CD4-positive, alpha-beta T cell (primary cell): ENCODE measurements around the gene RNF144B. TPM values are rescaled to one million over a fixed set of nuclear protein-coding genes. Genes with fewer than 3 reads are reported as not detected.

ENCODE experiments used
- ATAC-seq: fragments of 200-7000 bp; cut with Tn5 transposase; one replicate; pipeline ENCODE4 v1.10.0; 2022; ENCODE audit warnings: mild to moderate bottlenecking; ENCODE audit not compliant: poor library complexity
- CTCF ChIA-PET: fragments of 350-600 bp; sonication (Branson Sonifier 250); formaldehyde crosslinking; loops from one replicate; lab custom pipeline; 2021; ENCODE audit warnings: antibody characterized with exemption, inconsistent platforms; lab: Charles Lee
- POLR2A ChIA-PET: fragments of 350-600 bp; sonication (Branson Sonifier 250); formaldehyde crosslinking; loops from one replicate; lab custom pipeline; 2021; ENCODE audit warnings: antibody characterized with exemption, inconsistent platforms; lab: Charles Lee
- DNase-seq, 14 experiments: peaks; one replicate each; pipeline ENCODE4 v3.0.0-alpha.2; 2013 to 2020; ENCODE audit warnings: mixed read lengths in 2 of 14
- H3K27ac ChIP-seq, 2 donors: one replicate each; pipeline versions ENCODE4 v1.5.1 to v1.7.0; 2013; ENCODE audit warnings: low read length in 2 of 2, low read depth in 1 of 2, mild to moderate bottlenecking in 1 of 2
- H3K27me3 ChIP-seq, 2 experiments: 1 replicate in 1 of 2; 2 replicates in 1 of 2; pipeline versions ENCODE4 v1.6.1 to v1.7.0; 2013; ENCODE audit warnings: low read length in 2 of 2, control low read depth in 1 of 2, mild to moderate bottlenecking in 1 of 2, moderate library complexity in 1 of 2; ENCODE audit not compliant: insufficient read depth in 2 of 2, control insufficient read depth in 1 of 2
- H3K36me3 ChIP-seq: one replicate; pipeline ENCODE4 v1.6.1; 2013; ENCODE audit warnings: low read length, control low read depth; ENCODE audit not compliant: insufficient read depth
- H3K4me1 ChIP-seq: one replicate; pipeline ENCODE4 v1.6.1; 2013; ENCODE audit warnings: low read length, control low read depth; ENCODE audit not compliant: insufficient read depth
- H3K4me3 ChIP-seq: one replicate; pipeline ENCODE4 v1.5.1; 2013; ENCODE audit warnings: mild to moderate bottlenecking, low read length, moderate library complexity
- H3K9me3 ChIP-seq, 2 experiments: 1 replicate in 1 of 2; 2 replicates in 1 of 2; pipeline versions ENCODE4 v1.6.1 to v1.7.0; 2013; ENCODE audit warnings: low read length in 2 of 2, mild to moderate bottlenecking in 2 of 2, control low read depth in 1 of 2, moderate library complexity in 1 of 2; ENCODE audit not compliant: control insufficient read depth in 1 of 2, insufficient read depth in 1 of 2
- H3K27ac Mint-ChIP-seq: one replicate; pipeline ENCODE4 v1.8.0; 2020; ENCODE audit warnings: mixed read lengths
- H3K27me3 Mint-ChIP-seq: one replicate; pipeline ENCODE4 v1.8.0; 2021; ENCODE audit warnings: mixed read lengths
- H3K36me3 Mint-ChIP-seq: one replicate; pipeline ENCODE4 v1.8.0; 2021; ENCODE audit warnings: low read depth, mixed read lengths
- H3K4me1 Mint-ChIP-seq: one replicate; pipeline ENCODE4 v1.8.0; 2021; ENCODE audit warnings: low read depth, mixed read lengths
- H3K4me3 Mint-ChIP-seq: one replicate; pipeline ENCODE4 v1.8.0; 2020; ENCODE audit warnings: mild to moderate bottlenecking, mixed read lengths
- H3K9me3 Mint-ChIP-seq: one replicate; pipeline ENCODE4 v1.8.0; 2020; ENCODE audit warnings: mixed read lengths
- CTCF ChIP-seq: fragments of 200-600 bp; IDR thresholded peaks from one replicate; pipeline ENCODE4 v1.8.0; 2022; ENCODE audit warnings: antibody characterized with exemption, mild to moderate bottlenecking
- intact Hi-C, 2 experiments: fragments of 100-400 bp; cut with DNase I in 1 of 2; cut with micrococcal nuclease in 1 of 2; formaldehyde crosslinking; loops; one replicate each; pipeline versions ENCODE4 v1.15.1 to v1.9.0; 2023 to 2025; cut with DNase I, micrococcal nuclease
- total RNA-seq, 174 experiments: library from RNA in 2 of 174; stranded (reverse) in 2 of 174; gene quantifications; one replicate each; pipeline ENCODE4 v1.2.3 and lab custom pipeline; 2021 to 2026

The RNF144B gene
- total RNA-seq, 2 experiments from 2014 or later: 2.3 to 3.5 TPM

DNA sequence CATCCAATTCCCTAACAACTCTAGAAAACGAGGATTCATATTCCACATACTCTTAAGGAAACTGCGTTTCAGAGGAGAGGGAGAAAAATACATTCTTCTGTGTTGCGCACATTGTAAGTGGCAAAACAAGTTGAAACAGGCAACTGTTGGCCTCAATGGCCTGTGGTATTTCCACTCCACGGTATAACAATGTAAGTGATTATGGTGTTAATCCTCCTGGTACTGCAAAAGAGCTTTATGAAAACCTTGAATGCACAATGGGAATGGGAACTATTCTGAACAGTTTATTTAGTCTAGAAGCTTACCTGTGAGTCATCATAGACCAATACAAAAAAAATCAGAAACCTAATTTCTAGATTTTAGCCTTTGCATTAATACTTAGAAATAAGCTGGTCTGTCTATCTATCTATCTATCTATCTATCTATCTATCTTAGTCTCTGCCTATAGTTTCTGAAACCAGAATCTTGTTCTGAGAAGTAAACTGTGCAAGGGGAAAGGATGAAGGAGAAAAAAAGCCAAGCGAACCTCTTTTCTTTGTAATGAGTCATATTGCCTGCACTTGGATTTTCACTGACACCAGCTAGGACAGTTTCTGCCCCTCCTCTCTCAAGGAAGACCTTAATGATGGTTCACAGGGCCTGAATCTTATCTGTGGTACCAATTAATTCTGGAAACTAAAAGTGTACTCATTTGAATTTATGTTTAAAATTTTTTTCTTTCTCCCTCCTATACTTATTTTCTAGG lies 101.5 kb downstream of the RNF144B start:
- Mint-ChIP-seq H3K4me1 (no peaks in the 10 kb centered on the region), H3K36me3 (no peaks in the 10 kb centered on the region), H3K9me3 (no peaks in the 10 kb centered on the region), H3K27ac (no peak overlapping the region), H3K27me3 (peaks cover 29% of the 10 kb centered on the region), H3K4me3 (no peak overlapping the region)
- H3K9me3 ChIP-seq: no peaks in the 10 kb centered on the region
- no peak for TF ChIP-seq CTCF
- ATAC-seq: no peak
- H3K27me3 ChIP-seq: no peaks in the 10 kb centered on the region
- no peaks in the 10 kb centered on the region for H3K36me3 ChIP-seq
- CTCF ChIA-PET: interaction anchor here (0.9 to 1.7 kb wide), 2 partner anchors 19 to 59 kb away, joined by 3 read pairs; no protein-coding TSS in a partner anchor
- intact Hi-C loops: no loop called here
- DNase-seq: no peak
- H3K4me1 ChIP-seq: no peaks in the 10 kb centered on the region
- H3K4me3 ChIP-seq: no peak overlapping the region
- POLR2A ChIA-PET: no interaction called here
- no peak overlapping the region for H3K27ac ChIP-seq

- no peak for TF ChIP-seq CTCF
- Histone ChIP-seq H3K27ac (no peak overlapping the region), H3K27me3 (no peaks in the 10 kb centered on the region), H3K4me3 (no peak overlapping the region), H3K9me3 (no peaks in the 10 kb centered on the region), H3K4me1 (no peaks in the 10 kb centered on the region), H3K36me3 (no peaks in the 10 kb centered on the region)
- Mint-ChIP-seq H3K27ac (no peak overlapping the region), H3K4me3 (no peak overlapping the region), H3K27me3 (peaks cover 26% of the 10 kb centered on the region), H3K4me1 (no peaks in the 10 kb centered on the region), H3K36me3 (no peaks in the 10 kb centered on the region), H3K9me3 (no peaks in the 10 kb centered on the region)
- DNase-seq (no peak), ATAC-seq (no peak)
- CTCF ChIA-PET: interaction anchor here (0.9 to 1.7 kb wide), 2 partner anchors 18 to 60 kb away, joined by 3 read pairs; no protein-coding TSS in a partner anchor
- intact Hi-C loops: no loop called here
- POLR2A ChIA-PET: no interaction called here
These were observed 102.2 kb downstream of the RNF144B start for GRCh38 chr6:18489335-18489734.

DNA sequence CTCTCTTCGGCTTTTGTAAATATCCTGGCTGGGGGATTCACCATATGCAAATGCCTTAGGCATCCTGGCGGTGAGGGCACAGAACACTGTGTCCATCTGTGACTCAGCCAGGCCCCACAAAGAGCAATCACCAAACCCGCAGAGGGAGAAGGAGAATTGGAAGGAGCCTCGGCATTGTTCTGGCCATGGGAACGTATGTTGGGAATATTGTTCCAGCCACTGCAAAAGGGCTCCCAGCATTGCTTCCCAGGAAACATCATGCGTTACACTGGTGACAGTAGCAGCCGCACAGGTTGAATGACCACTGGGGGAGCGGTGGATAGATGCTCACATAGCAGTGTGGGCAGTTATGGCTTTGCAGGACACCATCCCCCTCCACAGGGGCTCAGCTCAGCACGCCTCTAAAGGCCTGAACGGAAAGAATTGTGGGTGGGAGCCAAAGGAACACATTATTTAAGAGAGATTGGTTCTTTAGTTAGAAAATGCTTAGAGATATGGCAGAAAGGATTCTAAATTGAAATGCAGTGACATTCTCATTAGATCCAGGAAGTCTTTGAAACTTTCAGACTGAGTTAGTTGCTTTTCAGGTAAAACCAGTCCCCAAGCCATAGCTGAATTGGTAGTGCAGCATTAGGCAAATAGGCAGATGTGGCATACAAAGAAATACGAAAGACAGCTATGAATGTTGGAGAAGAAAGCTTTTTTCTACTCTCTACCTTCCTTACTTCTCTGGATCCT lies 104.3 kb downstream of the RNF144B start:
- Histone ChIP-seq H3K4me3 (no peak overlapping the region), H3K36me3 (no peaks in the 10 kb centered on the region), H3K9me3 (no peaks in the 10 kb centered on the region), H3K4me1 (no peaks in the 10 kb centered on the region), H3K27ac (no peak overlapping the region), H3K27me3 (no peaks in the 10 kb centered on the region)
- no peaks in the 10 kb centered on the region for H3K9me3 Mint-ChIP-seq
- H3K27ac Mint-ChIP-seq: no peak overlapping the region
- DNase-seq (no peak), ATAC-seq (no peak)
- no peaks in the 10 kb centered on the region for H3K36me3 Mint-ChIP-seq
- CTCF ChIA-PET: no interaction called here
- TF ChIP-seq CTCF: no peak
- H3K4me1 Mint-ChIP-seq: no peaks in the 10 kb centered on the region
- H3K4me3 Mint-ChIP-seq: no peak overlapping the region
- intact Hi-C loops: no loop called here
- H3K27me3 Mint-ChIP-seq: peaks cover 8% of the 10 kb centered on the region
- POLR2A ChIA-PET: no interaction called here
